ENCODE results near the gene CCDC124.
A peak's percentile ranks its signal among the peaks of the same experiment; 100 is the strongest.
"Not testable (repeated sequence)": the region's sequence is repeated elsewhere in the genome, so short reads cannot be mapped to it uniquely, and the experiment has no call there.

CCDC124 gene

GRCh38 chr19:17932485-17933338 is at the start of gene CCDC124:
Gene CCDC124 (plus strand): TSS chr19:17933015. CDS start chr19:17936421, 3,406 bp downstream.
- Mint-ChIP-seq H3K36me3 (ENCODE audit: low read depth) (peaks cover 31% of the 10 kb centered on the region), H3K4me3 (peak within 1 kb of the TSS; percentile 88), H3K27me3 (no peaks in the 10 kb centered on the region), H3K4me1 (ENCODE audit: low read depth) (peaks cover 31% of the 10 kb centered on the region), H3K27ac (peak within 1 kb of the TSS; percentile 99), H3K9me3 (no peaks in the 10 kb centered on the region)
- peak; percentile 92 for DNase-seq

GRCh38 chr19:17883627-17884410 is 49.0 kb upstream of the CCDC124 start:
- no peaks in the 10 kb centered on the region for H3K4me1 Mint-ChIP-seq (ENCODE audit: low read depth)
- DNase-seq = no peak
- H3K4me3 Mint-ChIP-seq = no peak overlapping the region
- H3K27me3 Mint-ChIP-seq = no peaks in the 10 kb centered on the region
- no peaks in the 10 kb centered on the region for H3K36me3 Mint-ChIP-seq (ENCODE audit: low read depth)
- no peak overlapping the region for H3K27ac Mint-ChIP-seq
- H3K9me3 Mint-ChIP-seq = no peaks in the 10 kb centered on the region

- no peak for DNase-seq
- Mint-ChIP-seq H3K4me3 (no peak overlapping the region), H3K4me1 (ENCODE audit: low read depth) (no peaks in the 10 kb centered on the region), H3K9me3 (no peaks in the 10 kb centered on the region), H3K27ac (no peak overlapping the region), H3K27me3 (no peaks in the 10 kb centered on the region), H3K36me3 (ENCODE audit: low read depth) (no peaks in the 10 kb centered on the region)
Measured at GRCh38 chr19:17886515-17886914, 46.3 kb upstream of the CCDC124 start.

GRCh38 chr19:17887221-17887620 is 45.6 kb upstream of the CCDC124 start:
- H3K36me3 Mint-ChIP-seq (ENCODE audit: low read depth); H3K4me3 Mint-ChIP-seq; H3K9me3 Mint-ChIP-seq; DNase-seq; H3K27ac Mint-ChIP-seq; H3K4me1 Mint-ChIP-seq (ENCODE audit: low read depth); H3K27me3 Mint-ChIP-seq: not testable (repeated sequence)

- Mint-ChIP-seq H3K9me3 (no peaks in the 10 kb centered on the region), H3K4me3 (no peak overlapping the region), H3K27me3 (no peaks in the 10 kb centered on the region), H3K36me3 (ENCODE audit: low read depth) (no peaks in the 10 kb centered on the region), H3K4me1 (ENCODE audit: low read depth) (no peaks in the 10 kb centered on the region), H3K27ac (no peak overlapping the region)
- no peak for DNase-seq
Measured at GRCh38 chr19:17888260-17888659, 44.6 kb upstream of the CCDC124 start.

- Mint-ChIP-seq H3K27me3 (no peaks in the 10 kb centered on the region), H3K36me3 (ENCODE audit: low read depth) (no peaks in the 10 kb centered on the region), H3K27ac (no peak overlapping the region), H3K4me1 (ENCODE audit: low read depth) (no peaks in the 10 kb centered on the region), H3K4me3 (no peak overlapping the region), H3K9me3 (no peaks in the 10 kb centered on the region)
- DNase-seq = no peak
Measured at GRCh38 chr19:17889609-17890214, 43.1 kb upstream of the CCDC124 start.

GRCh38 chr19:17893766-17894165 is 39.0 kb upstream of the CCDC124 start:
- H3K9me3 Mint-ChIP-seq = no peaks in the 10 kb centered on the region
- DNase-seq = no peak
- H3K36me3 Mint-ChIP-seq (ENCODE audit: low read depth) = no peaks in the 10 kb centered on the region
- no peaks in the 10 kb centered on the region for H3K4me1 Mint-ChIP-seq (ENCODE audit: low read depth)
- H3K27ac Mint-ChIP-seq = no peak overlapping the region
- H3K4me3 Mint-ChIP-seq = no peak overlapping the region
- peaks cover under 1% of the 10 kb centered on the region for H3K27me3 Mint-ChIP-seq

- no peaks in the 10 kb centered on the region for H3K36me3 Mint-ChIP-seq (ENCODE audit: low read depth)
- DNase-seq = no peak
- no peak overlapping the region for H3K4me3 Mint-ChIP-seq
- no peak overlapping the region for H3K27ac Mint-ChIP-seq
- H3K27me3 Mint-ChIP-seq = peaks cover 22% of the 10 kb centered on the region
- no peaks in the 10 kb centered on the region for H3K4me1 Mint-ChIP-seq (ENCODE audit: low read depth)
- no peaks in the 10 kb centered on the region for H3K9me3 Mint-ChIP-seq
Measured at GRCh38 chr19:17902701-17903100, 30.1 kb upstream of the CCDC124 start.

- Mint-ChIP-seq H3K9me3 (peaks cover 3% of the 10 kb centered on the region), H3K27me3 (peaks cover 6% of the 10 kb centered on the region), H3K4me1 (ENCODE audit: low read depth) (no peaks in the 10 kb centered on the region), H3K27ac (no peak overlapping the region), H3K36me3 (ENCODE audit: low read depth) (no peaks in the 10 kb centered on the region), H3K4me3 (no peak overlapping the region)
- no peak for DNase-seq
Measured at GRCh38 chr19:17908244-17908643, 24.6 kb upstream of the CCDC124 start.

- Mint-ChIP-seq H3K4me1 (ENCODE audit: low read depth) (no peaks in the 10 kb centered on the region), H3K9me3 (peaks cover 10% of the 10 kb centered on the region), H3K27me3 (peaks cover 6% of the 10 kb centered on the region), H3K27ac (no peak overlapping the region), H3K36me3 (ENCODE audit: low read depth) (no peaks in the 10 kb centered on the region), H3K4me3 (no peak overlapping the region)
- no peak for DNase-seq
Measured at GRCh38 chr19:17909003-17909732, 23.6 kb upstream of the CCDC124 start.

- H3K27ac Mint-ChIP-seq = no peak overlapping the region
- no peak for DNase-seq
- no peaks in the 10 kb centered on the region for H3K36me3 Mint-ChIP-seq (ENCODE audit: low read depth)
- no peaks in the 10 kb centered on the region for H3K4me1 Mint-ChIP-seq (ENCODE audit: low read depth)
- H3K9me3 Mint-ChIP-seq = peaks cover 10% of the 10 kb centered on the region
- H3K4me3 Mint-ChIP-seq = no peak overlapping the region
- peaks cover 8% of the 10 kb centered on the region for H3K27me3 Mint-ChIP-seq
Measured at GRCh38 chr19:17910791-17911360, 21.9 kb upstream of the CCDC124 start.

- no peaks in the 10 kb centered on the region for H3K36me3 Mint-ChIP-seq (ENCODE audit: low read depth)
- H3K4me1 Mint-ChIP-seq (ENCODE audit: low read depth) = no peaks in the 10 kb centered on the region
- DNase-seq = no peak
- peaks cover 15% of the 10 kb centered on the region for H3K27me3 Mint-ChIP-seq
- H3K27ac Mint-ChIP-seq = no peak overlapping the region
- H3K4me3 Mint-ChIP-seq = no peak overlapping the region
- peaks cover 7% of the 10 kb centered on the region for H3K9me3 Mint-ChIP-seq
Measured at GRCh38 chr19:17915940-17916593, 16.7 kb upstream of the CCDC124 start.

GRCh38 chr19:17918151-17918550 is 14.7 kb upstream of the CCDC124 start:
- not testable (repeated sequence) for DNase-seq; H3K36me3 Mint-ChIP-seq (ENCODE audit: low read depth); H3K9me3 Mint-ChIP-seq; H3K4me1 Mint-ChIP-seq (ENCODE audit: low read depth); H3K27ac Mint-ChIP-seq; H3K4me3 Mint-ChIP-seq
- peaks cover 15% of the 10 kb centered on the region for H3K27me3 Mint-ChIP-seq
